GM08714 (cell line): ENCODE results near the gene SEC31B.

Experiments
- H3K4me3 ChIP-seq: fragments of 200-500 bp; sonication (Bioruptor generic); 2 replicates; pipeline ENCODE4 v1.5.1; 2014; ENCODE audit warnings: mild to moderate bottlenecking, low read length, inconsistent platforms
- ZNF274 ChIP-seq: IDR thresholded peaks from 2 replicates; pipeline ENCODE4 v1.6.1; 2012; ENCODE audit warnings: mild to moderate bottlenecking, low read depth, low read length

SEC31B gene

DNA sequence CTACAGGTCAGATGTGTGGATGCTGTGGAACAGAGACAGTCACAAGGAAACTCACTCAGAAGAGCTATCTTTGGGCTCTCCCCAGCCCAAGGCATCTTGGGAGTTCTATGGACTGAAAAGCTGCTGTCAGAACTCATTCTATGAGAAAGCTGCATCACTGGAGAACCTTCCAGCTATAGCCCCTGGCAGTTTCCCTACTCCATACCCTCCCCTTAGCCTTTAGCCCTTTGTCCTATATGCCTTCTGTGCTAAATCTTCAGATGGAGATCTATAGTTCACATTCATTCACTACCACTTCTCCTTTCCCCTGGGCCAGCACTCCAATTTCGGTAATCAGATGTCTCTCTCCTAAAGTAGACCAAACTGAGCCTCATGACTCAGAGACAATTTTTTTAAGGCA lies 49.9 kb downstream of the SEC31B start:
- TF ChIP-seq ZNF274 = no peak
- H3K4me3 ChIP-seq = no peak overlapping the region

DNA sequence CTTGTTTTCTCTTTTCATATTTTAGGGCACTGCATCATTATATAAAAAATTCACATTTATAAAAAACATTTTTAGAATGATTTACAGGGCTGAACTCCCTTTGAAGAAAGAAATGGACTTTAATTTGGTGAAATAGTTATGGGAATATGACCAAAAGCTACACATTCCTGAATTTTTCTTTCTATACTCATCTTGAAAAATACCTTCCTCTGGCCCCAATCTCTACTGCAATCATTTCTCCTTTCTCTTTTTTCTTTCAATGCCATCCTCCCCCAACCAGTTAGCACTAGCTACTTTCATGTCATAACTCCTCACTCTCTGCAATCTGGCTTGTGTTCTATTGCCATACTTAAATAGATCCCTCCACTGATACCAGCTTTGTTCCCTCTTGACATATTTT lies 50.7 kb downstream of the SEC31B start:
- H3K4me3 ChIP-seq = no peak overlapping the region
- no peak for TF ChIP-seq ZNF274

DNA sequence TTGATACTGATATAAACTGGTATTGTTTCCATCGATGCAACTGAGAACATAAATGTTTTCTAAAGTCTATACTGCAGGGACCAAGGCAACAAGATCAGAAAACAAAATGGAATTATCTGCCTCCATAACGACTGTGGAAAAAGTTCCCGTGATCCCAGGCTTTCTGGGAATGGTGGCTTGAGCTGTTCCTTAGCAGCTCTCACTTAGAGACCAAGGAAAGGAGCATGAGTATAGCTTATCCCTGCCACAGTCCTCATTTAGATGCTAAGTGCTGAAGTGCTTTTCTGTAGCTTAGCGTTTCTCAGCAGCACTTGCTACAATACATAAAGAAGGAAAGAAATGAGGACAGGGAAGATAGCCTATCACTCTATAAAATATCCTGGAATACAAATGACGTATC lies 51.3 kb downstream of the SEC31B start:
- TF ChIP-seq ZNF274 = no peak
- no peak overlapping the region for H3K4me3 ChIP-seq

DNA sequence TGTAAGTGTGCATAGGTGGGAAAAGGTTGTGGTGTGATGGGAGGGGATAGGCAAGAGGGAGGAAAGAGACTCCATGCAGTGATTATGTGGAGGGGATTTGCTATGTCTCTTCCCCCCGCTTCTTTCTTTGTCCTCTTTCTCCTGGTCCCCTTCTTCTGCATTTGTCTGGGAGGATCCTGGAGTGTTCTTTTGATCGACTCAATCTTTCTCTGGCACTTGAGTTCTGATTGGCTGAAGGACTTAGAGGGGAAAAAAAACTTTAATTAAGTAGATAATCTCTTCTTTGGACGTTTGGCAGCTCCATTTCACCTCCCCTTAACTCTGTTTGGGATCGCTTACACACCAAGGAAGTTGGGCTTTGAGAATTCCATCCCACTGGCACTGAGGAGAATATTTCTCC lies 57.0 kb downstream of the SEC31B start, which contains the start of gene WNT8B:
Gene WNT8B (plus strand): TSS at position 301 of the 400 bp plus-strand sequence. CDS start 160 bp downstream, outside the sequence.
- TF ChIP-seq ZNF274 = no peak

DNA sequence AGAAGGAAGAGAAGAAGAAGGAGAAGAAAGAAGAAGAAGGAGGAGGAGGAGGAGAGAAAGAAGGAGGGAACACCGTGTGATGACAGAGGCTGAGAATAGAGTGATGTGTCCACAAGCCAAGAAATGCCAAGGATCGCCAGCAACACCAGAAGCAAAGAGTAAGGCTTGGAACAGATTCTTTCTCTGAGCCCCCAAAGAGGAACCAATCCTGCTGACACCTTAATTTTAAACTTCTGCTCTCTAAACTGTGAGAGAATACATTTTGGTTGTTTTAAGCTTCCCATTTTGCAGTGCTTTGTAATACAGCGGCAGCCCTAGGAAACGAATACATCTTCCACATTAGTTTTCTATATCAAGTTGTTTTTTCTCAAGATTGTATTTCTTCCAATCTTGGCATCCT lies 70.7 kb downstream of the SEC31B start:
- no peak for TF ChIP-seq ZNF274

More for the DNA sequence above, 57.0 kb downstream of the SEC31B start, which contains the start of gene WNT8B:
- no peak within 1 kb of the TSS for H3K4me3 ChIP-seq

DNA sequence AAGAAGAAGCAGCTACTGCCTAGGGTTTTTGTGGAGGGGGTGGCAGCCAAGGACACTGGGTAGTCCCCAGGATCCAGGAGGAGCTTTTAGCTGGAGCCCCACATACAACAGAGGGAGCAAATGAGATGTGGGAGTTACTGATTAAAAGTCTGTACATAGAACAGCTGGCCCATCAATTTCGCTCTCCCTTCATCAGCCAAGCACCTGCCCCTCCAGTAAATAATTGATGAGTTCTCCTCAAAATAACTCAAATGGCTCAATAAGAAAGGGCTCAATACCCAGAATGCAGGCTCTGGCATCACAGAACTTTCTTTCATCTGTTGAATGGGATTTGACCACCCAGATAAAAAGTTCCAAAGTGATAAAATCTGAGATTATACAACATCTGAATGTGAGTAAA lies 72.0 kb downstream of the SEC31B start:
- no peak for TF ChIP-seq ZNF274
- no peak overlapping the region for H3K4me3 ChIP-seq

More for the DNA sequence above, 70.7 kb downstream of the SEC31B start:
- H3K4me3 ChIP-seq = no peak overlapping the region

DNA sequence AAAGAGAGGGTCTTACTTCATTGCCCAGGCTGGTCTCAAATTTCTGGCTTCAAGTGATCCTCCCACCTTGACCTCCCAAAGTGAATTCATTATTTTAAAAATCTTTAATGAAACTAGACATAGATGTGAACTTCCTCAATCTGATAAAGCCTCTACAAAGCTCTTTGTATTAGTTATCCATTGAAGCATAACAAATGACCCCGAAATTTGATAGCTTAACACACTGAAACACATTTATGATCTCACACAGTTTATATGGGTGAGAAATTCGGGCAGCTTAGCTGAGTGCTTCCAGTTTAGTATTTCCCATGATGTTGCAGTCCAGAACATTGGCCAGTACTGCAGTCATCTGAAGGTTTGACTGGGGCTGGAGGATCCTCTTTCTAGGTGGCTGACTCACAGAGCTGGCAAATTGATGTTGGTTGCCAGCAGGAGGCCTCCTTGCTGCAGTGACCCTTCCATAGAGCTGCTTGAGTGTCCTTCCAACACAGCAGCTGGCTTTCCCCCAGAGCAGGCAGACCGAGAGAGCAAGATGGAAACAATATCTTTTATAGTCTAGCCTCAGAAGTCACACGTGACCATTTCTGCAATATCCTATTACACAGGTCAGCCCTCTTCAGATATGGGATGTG lies 73.4 kb downstream of the SEC31B start:
- TF ChIP-seq ZNF274 = no peak
- no peak overlapping the region for H3K4me3 ChIP-seq

DNA sequence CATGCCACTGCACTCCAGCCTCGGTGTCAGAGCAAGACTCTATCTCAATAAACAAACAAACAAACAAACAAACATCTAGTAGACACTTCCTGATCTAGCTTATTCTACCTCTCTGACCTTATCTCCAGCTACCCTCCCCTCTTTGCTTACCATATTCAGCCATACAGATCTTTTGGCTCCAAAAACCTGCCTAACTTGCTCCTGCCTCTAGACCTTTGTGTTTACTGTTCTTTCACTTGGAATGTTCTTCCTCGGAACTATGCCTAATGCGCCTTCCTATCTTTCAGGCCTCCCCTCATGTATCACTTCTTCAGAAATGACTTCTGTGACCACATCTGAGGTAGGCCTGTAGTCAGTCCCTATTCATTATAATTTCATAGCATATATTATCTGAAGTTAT lies 77.1 kb downstream of the SEC31B start:
- no peak overlapping the region for H3K4me3 ChIP-seq
- TF ChIP-seq ZNF274 = no peak

DNA sequence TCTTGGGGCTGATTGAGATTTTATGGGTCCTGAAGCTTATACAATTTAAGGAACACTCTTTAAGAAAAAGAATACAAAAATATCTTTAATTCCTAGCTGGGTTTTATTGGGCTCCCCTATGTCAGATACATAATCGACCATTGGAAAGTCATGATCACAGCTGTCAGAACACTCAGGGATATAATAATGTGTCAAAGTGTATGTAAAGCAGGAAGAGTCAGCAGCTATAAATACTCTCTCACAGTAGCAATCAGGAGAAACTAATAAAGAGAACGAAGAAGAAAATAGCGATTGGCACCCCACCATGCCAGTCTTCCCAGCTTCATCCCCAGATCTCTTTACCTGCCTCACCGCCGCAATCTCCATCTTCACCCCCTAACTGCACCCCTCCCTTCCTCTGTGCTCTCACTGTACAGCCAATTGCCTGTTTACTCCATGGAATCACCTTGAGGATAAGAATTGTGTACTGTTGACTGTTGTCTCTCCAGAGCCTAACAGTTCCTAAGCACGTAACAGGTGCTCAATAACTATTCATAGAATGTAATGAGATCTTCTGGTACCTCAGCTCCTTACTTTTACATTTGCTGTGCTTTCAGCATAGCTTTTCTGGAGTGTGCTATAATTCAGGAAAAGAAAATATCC lies 80.9 kb downstream of the SEC31B start:
- no peak overlapping the region for H3K4me3 ChIP-seq
- no peak for TF ChIP-seq ZNF274
